T-helper 17 cell (primary cell): ENCODE data around the gene AGAP1. TPM values are rescaled to one million over a fixed set of nuclear protein-coding genes. Genes with fewer than 3 reads are reported as not detected.

Source experiments
- ATAC-seq: fragments of 150-1000 bp; cut with Tn5 transposase; 2 replicates; pipeline ENCODE4 v1.10.0; 2021; ENCODE audit warnings: mild to moderate bottlenecking, moderate library complexity
- DNase-seq, 3 donors: peaks; one replicate each; pipeline versions ENCODE4 v3.0.0 to v3.0.0-alpha.2; 2020 to 2021
- H3K9me3 ChIP-seq: one replicate; pipeline ENCODE4 v1.7.0; 2013; ENCODE audit warnings: low read length, mild to moderate bottlenecking; ENCODE audit not compliant: control insufficient read depth, poor library complexity, severe bottlenecking
- H3K27ac Mint-ChIP-seq: one replicate; pipeline ENCODE4 v1.8.0; 2022; ENCODE audit warnings: mild to moderate bottlenecking, moderate library complexity, mixed read lengths
- H3K27me3 Mint-ChIP-seq: one replicate; pipeline ENCODE4 v1.8.0; 2022; ENCODE audit warnings: mixed read lengths
- H3K36me3 Mint-ChIP-seq: one replicate; pipeline ENCODE4 v1.8.0; 2022; ENCODE audit warnings: low read depth, mixed read lengths
- H3K4me1 Mint-ChIP-seq: one replicate; pipeline ENCODE4 v1.8.0; 2022; ENCODE audit warnings: mild to moderate bottlenecking, mixed read lengths
- H3K4me3 Mint-ChIP-seq: one replicate; pipeline ENCODE4 v1.8.0; 2022; ENCODE audit warnings: mild to moderate bottlenecking, moderate library complexity, mixed read lengths
- total RNA-seq, 4 donors: library from RNA in 2 of 4; stranded (reverse) in 2 of 4; gene quantifications; one replicate each; pipeline ENCODE4 v1.2.3 and lab custom pipeline; 2022 to 2026

The AGAP1 gene
- total RNA-seq, 2 donors from 2014 or later = 7.6 to 16.8 TPM

- Mint-ChIP-seq H3K27ac (no peak overlapping the region), H3K27me3 (peaks cover 67% of the 10 kb centered on the region), H3K4me1 (peaks cover 7% of the 10 kb centered on the region), H3K36me3 (no peaks in the 10 kb centered on the region), H3K4me3 (peak overlapping the region; percentile 50)
- ATAC-seq (no peak), DNase-seq (no peak)
- no peaks in the 10 kb centered on the region for H3K9me3 ChIP-seq
These were observed 668.4 kb downstream of the AGAP1 start for GRCh38 chr2:236162031-236162845.

- Mint-ChIP-seq H3K36me3 (no peaks in the 10 kb centered on the region), H3K4me3 (no peak overlapping the region), H3K4me1 (peaks cover 7% of the 10 kb centered on the region), H3K27ac (no peak overlapping the region), H3K27me3 (peaks cover 60% of the 10 kb centered on the region)
- DNase-seq (no peak), ATAC-seq (no peak)
- H3K9me3 ChIP-seq = no peaks in the 10 kb centered on the region
These were observed 669.1 kb downstream of the AGAP1 start for GRCh38 chr2:236162882-236163470.

GRCh38 chr2:236163471-236164200, 669.8 kb downstream of the AGAP1 start:
- DNase-seq (no peak), ATAC-seq (no peak)
- peaks cover 7% of the 10 kb centered on the region for H3K4me1 Mint-ChIP-seq
- H3K4me3 Mint-ChIP-seq = no peak overlapping the region
- H3K27me3 Mint-ChIP-seq = peaks cover 53% of the 10 kb centered on the region
- H3K9me3 ChIP-seq = no peaks in the 10 kb centered on the region
- no peak overlapping the region for H3K27ac Mint-ChIP-seq
- H3K36me3 Mint-ChIP-seq = no peaks in the 10 kb centered on the region

DNA sequence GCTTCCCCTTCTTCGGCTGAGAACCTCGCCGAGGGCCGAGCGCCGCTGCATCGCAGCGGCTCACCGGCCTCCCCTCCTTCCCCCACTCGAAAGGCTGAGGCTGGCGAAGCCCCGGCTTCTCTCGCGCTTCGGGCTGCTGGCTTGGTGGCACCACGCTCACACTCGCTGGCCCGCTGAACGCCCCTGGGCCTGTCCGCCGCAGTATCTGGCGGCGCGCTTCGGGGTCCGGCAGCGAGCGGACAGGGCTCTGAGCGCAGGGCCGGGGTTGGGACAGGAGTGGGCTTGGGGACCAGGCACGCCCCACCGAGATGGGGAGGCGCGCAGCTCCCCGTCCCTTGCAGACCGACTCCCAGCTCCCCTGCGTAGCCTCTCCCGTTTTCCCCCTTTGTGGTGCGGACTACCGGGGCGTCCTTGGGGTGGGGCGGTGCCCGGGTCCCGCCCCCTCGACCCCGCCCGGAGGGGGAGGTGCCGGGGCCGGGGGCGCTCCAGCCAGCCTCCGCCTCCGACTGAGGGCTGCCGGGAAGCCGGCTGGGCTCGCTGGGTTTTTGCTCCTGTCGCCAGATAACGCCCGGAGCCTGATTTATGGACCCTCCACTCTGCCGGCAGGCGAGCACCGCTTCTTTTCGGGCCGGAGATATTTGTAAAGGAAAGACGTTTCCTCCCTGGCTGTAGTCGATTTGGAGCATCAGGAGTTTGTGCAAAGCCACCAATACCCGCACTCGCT, 670.5 kb downstream of the AGAP1 start:
- Mint-ChIP-seq H3K27ac (no peak overlapping the region), H3K27me3 (peaks cover 51% of the 10 kb centered on the region), H3K4me1 (peaks cover 7% of the 10 kb centered on the region), H3K36me3 (no peaks in the 10 kb centered on the region), H3K4me3 (peak overlapping the region; percentile 77)
- no peaks in the 10 kb centered on the region for H3K9me3 ChIP-seq
- DNase-seq (no peak), ATAC-seq (no peak)

DNA sequence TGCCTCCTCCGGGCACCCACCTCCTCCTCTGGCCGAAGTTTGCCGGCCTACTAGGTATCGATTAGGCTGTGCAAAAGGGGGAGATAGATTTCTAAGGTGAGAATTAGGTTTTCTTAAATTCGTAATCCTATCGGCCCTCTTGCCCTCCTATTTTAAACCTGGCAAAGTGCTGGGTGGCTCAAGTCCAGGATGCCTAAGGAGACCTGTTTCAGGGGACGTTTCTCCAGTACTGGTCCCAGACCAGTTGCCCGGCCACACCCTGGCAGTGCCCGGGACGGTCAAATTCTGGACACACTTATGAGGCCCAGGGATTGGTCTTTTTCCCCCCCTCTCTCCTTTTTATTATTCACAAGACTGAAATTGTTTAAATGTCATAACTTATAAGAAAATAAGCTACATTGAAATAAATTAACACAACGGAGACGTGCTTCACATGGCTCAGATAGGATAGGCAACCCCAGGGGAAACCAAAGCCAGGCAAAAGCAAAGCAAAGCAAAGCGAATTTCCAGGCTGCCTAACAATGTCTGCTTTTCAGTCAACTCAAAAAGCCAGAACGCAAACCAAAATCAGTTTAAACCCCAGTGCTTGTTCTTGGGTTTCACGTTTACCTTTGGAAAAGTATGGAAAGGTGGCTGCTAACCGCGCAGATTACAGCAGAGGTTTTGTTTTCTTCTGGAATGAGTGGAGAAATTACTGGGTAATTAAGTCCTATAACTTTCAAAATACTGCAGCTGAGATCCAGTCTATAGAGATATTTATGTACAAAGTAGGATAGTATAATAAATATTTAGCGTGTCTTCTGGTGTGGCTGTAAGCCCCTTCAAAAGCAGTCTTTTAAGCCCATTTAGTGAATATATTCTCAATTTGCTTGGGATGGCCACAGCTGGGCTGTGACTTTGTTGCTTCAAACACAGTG, 671.3 kb downstream of the AGAP1 start:
- no peak for ATAC-seq
- H3K4me3 Mint-ChIP-seq = peak overlapping the region; percentile 77
- no peak overlapping the region for H3K27ac Mint-ChIP-seq
- H3K27me3 Mint-ChIP-seq = peaks cover 58% of the 10 kb centered on the region
- no peaks in the 10 kb centered on the region for H3K9me3 ChIP-seq
- H3K36me3 Mint-ChIP-seq = no peaks in the 10 kb centered on the region
- peaks cover 13% of the 10 kb centered on the region for H3K4me1 Mint-ChIP-seq
- no peak for DNase-seq

DNA sequence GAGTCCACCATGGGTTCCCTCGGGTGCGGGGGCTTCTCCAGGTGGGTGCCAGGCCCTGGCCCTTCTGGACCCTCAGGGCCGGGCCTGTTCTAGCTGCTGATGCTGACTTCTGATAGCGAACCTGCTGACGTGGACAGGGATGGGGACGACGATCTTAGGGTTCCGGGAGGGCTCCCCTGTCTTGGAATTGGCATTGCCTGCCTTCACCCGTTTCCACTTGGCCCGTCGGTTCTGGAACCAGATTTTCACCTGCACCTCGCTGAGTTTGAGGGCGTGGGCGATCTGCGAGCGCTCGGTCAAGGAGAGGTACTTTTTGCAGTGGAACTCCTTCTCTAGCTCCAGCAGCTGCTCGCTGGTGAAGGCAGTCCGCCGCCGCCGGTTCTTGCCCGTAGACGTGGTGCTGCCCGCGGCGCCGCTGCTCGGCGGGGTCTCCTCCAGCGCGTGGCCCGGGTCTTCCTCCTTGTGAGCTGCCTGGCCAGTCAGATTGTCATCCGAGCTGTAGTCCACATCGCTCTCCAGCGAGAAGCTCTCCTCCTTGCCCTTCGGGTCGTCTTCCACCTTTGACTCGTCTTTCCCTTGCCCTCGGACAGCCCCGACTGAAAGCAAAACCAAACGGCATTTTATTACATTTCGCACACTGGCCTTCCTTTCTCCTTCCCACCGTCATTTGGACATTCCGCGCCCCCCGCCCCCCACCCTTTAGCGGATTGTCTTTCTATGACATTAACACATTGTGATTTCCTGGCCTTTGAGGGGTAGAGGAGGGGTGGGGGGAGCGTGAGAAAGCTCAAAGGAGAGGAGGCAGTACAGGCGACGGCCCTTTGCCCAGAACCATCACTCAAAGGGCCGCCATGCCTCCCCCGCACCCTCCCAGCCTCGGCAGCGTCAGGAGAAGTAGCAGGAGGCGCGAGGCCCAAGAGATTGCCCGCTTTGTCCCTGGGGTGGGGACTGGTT, 672.3 kb downstream of the AGAP1 start:
- peaks cover 65% of the 10 kb centered on the region for H3K27me3 Mint-ChIP-seq
- H3K4me3 Mint-ChIP-seq = peak overlapping the region; percentile 76
- H3K4me1 Mint-ChIP-seq = peaks cover 15% of the 10 kb centered on the region
- H3K9me3 ChIP-seq = no peaks in the 10 kb centered on the region
- DNase-seq (no peak), ATAC-seq (no peak)
- H3K27ac Mint-ChIP-seq = no peak overlapping the region
- H3K36me3 Mint-ChIP-seq = no peaks in the 10 kb centered on the region

GRCh38 chr2:236166796-236167296, 673.0 kb downstream of the AGAP1 start:
- H3K27ac Mint-ChIP-seq = no peak overlapping the region
- no peak for ATAC-seq
- H3K36me3 Mint-ChIP-seq = no peaks in the 10 kb centered on the region
- DNase-seq = no peak
- no peaks in the 10 kb centered on the region for H3K9me3 ChIP-seq
- peaks cover 65% of the 10 kb centered on the region for H3K27me3 Mint-ChIP-seq
- H3K4me3 Mint-ChIP-seq = peak overlapping the region; percentile 76
- H3K4me1 Mint-ChIP-seq = peaks cover 15% of the 10 kb centered on the region

- Mint-ChIP-seq H3K36me3 (no peaks in the 10 kb centered on the region), H3K4me3 (no peak overlapping the region), H3K27me3 (peaks cover 63% of the 10 kb centered on the region), H3K27ac (no peak overlapping the region), H3K4me1 (peaks cover 18% of the 10 kb centered on the region)
- no peak for DNase-seq
- ATAC-seq = no peak
- H3K9me3 ChIP-seq = no peaks in the 10 kb centered on the region
These were observed 673.7 kb downstream of the AGAP1 start for GRCh38 chr2:236167297-236168109.

- Mint-ChIP-seq H3K4me1 (peaks cover 18% of the 10 kb centered on the region), H3K4me3 (no peak within 1 kb of the TSS), H3K36me3 (no peaks in the 10 kb centered on the region), H3K27ac (peak within 1 kb of the TSS; percentile 51), H3K27me3 (peaks cover 60% of the 10 kb centered on the region)
- DNase-seq = no peak
- H3K9me3 ChIP-seq = no peaks in the 10 kb centered on the region
- ATAC-seq = no peak
These were observed 674.6 kb downstream of the AGAP1 start, which contains the start of gene GBX2 for GRCh38 chr2:236168110-236169080. Gene GBX2 (minus strand): TSS chr2:236168386. CDS start chr2:236167971, 415 bp downstream.

DNA sequence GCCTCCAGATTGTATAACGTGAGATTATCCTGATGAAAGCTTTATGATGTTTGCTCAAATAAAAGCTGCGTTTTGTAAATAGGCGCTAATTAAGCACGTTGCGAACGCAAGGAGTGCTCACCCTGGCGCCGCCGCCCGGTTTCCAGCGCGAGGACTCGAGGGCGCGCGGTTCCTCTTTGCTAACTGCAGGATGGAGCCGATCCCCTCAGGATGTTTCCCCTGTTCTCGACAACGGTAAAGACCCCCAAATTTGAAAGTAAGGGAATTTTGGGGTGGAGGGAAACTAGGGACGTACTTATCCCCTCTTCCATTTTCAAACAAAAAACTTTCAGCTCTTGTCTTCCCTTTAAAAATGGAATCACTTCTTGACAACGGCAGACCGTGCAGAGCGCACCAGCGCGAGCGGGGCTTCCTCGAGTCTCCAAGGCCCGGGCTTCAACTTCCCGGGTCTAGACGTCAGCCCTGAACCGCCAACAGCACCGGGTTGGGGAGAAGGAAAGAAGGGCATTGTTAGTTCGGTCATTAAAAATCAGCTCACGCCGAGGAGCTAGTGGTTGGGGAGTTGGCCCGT, 675.4 kb downstream of the AGAP1 start:
- H3K4me1 Mint-ChIP-seq = peaks cover 18% of the 10 kb centered on the region
- DNase-seq (no peak), ATAC-seq (no peak)
- H3K27me3 Mint-ChIP-seq = peaks cover 68% of the 10 kb centered on the region
- H3K4me3 Mint-ChIP-seq = no peak overlapping the region
- H3K9me3 ChIP-seq = no peaks in the 10 kb centered on the region
- H3K36me3 Mint-ChIP-seq = no peaks in the 10 kb centered on the region
- peak overlapping the region; percentile 51 for H3K27ac Mint-ChIP-seq
